HepG2 (cell line): Measurements from ENCODE around the gene CDHR3. TPM values are rescaled to one million over a fixed set of nuclear protein-coding genes. Genes with fewer than 3 reads are reported as not detected.

ENCODE experiments used
- ATAC-seq: fragments of 200-7000 bp; cut with Tn5 transposase; 3 replicates; pipeline ENCODE4 v1.9.1; 2020; ENCODE audit warnings: mild to moderate bottlenecking, moderate library complexity
- BruUV-seq: library from RNA; stranded (reverse); fragments of 400-500 nt; replicated peaks from 2 replicates; lab custom pipeline; 2021; lab: Mats Ljungman, UMichigan
- CTCF ChIA-PET: fragments of 300-600 bp; formaldehyde crosslinking; extraction: SDS; loops from one replicate; lab custom pipeline; 2021; ENCODE audit warnings: low total read pairs, inconsistent platforms, low intra/inter-chr PET ratio; lab: Yijun Ruan, JAX
- POLR2A ChIA-PET: fragments of 350-600 bp; sonication (Branson Sonifier 250); formaldehyde crosslinking; loops from one replicate; lab custom pipeline; 2020; ENCODE audit warnings: antibody characterized with exemption, inconsistent platforms; lab: Yijun Ruan, JAX
- DNase-seq: peaks from one replicate; pipeline ENCODE4 v3.0.0-alpha.2; 2015; ENCODE audit warnings: low spot score
- FAIRE-seq: peaks from 3 replicates; lab custom pipeline; 2011; peaks lifted over from hg19 to GRCh38; lab: Jason Lieb, UNC
- H2AFZ ChIP-seq: one replicate; pipeline ENCODE4 v1.6.1; 2011; ENCODE audit warnings: low read length, inconsistent platforms
- H3K27ac ChIP-seq: fragments of 300-600 bp; 3 replicates; pipeline ENCODE4 v1.8.0; 2011; ENCODE audit warnings: mixed run types, mild to moderate bottlenecking, mixed read lengths, low read length, inconsistent platforms; ENCODE audit not compliant: insufficient read depth; ENCODE audit errors: extremely low read length
- H3K27me3 ChIP-seq, 2 experiments: fragments of 200-600 bp in 1 of 2; 2 replicates in 1 of 2; 3 replicates in 1 of 2; pipeline versions ENCODE4 v1.6.0 to v1.8.0; 2011; ENCODE audit warnings: low read length in 2 of 2, mild to moderate bottlenecking in 2 of 2, moderate library complexity in 2 of 2, inconsistent platforms in 1 of 2; ENCODE audit not compliant: insufficient read depth in 2 of 2, control insufficient read depth in 1 of 2
- H3K36me3 ChIP-seq, 2 experiments: fragments of 200-600 bp in 1 of 2; replicated peaks in 1 of 2; 2 replicates in 1 of 2; 3 replicates in 1 of 2; pipeline versions ENCODE4 v1.5.1 to v1.8.0; 2011; ENCODE audit warnings: low read length in 2 of 2, inconsistent platforms in 1 of 2; ENCODE audit not compliant: insufficient read depth in 2 of 2, control insufficient read depth in 1 of 2
- H3K4me1 ChIP-seq: 2 replicates; pipeline ENCODE4 v1.5.1; 2012; ENCODE audit warnings: low read length, inconsistent platforms; ENCODE audit not compliant: insufficient read depth
- H3K4me2 ChIP-seq: 2 replicates; pipeline ENCODE4 v1.6.0; 2011; ENCODE audit warnings: low read depth, low read length, inconsistent platforms
- H3K4me3 ChIP-seq, 3 experiments: fragments of 200-600 bp in 1 of 3; sonication (generic), shearing (Covaris generic) in 1 of 3; replicated peaks in 1 of 3; 2 replicates each; pipeline ENCODE4 v1.5.1; 2011 to 2016; ENCODE audit warnings: low read length in 3 of 3, inconsistent platforms in 2 of 3, low read depth in 2 of 3, mild to moderate bottlenecking in 2 of 3, control low read depth in 1 of 3, mixed read lengths in 1 of 3; ENCODE audit not compliant: insufficient read depth in 1 of 3
- H3K79me2 ChIP-seq: one replicate; pipeline ENCODE4 v1.6.1; 2011; ENCODE audit warnings: low read length, inconsistent platforms; ENCODE audit not compliant: insufficient read depth
- H3K9ac ChIP-seq: 2 replicates; pipeline ENCODE4 v1.6.0; 2011; ENCODE audit warnings: mild to moderate bottlenecking, low read depth, low read length, inconsistent platforms; ENCODE audit not compliant: insufficient read depth
- H3K9me3 ChIP-seq: 2 replicates; pipeline ENCODE4 v1.5.1; 2012; ENCODE audit warnings: mild to moderate bottlenecking, low read length
- H4K20me1 ChIP-seq: 2 replicates; pipeline ENCODE4 v1.6.0; 2011; ENCODE audit warnings: inconsistent platforms, mild to moderate bottlenecking, low read length, moderate library complexity; ENCODE audit not compliant: insufficient read depth
- ETV6 ChIP-seq: sonication (generic); formaldehyde crosslinking; conservative IDR thresholded peaks from 2 replicates; pipeline ENCODE4 v1.4.0; 2020; ENCODE audit warnings: missing genetic modification reagents
- MATR3 ChIP-seq: sonication (generic); formaldehyde crosslinking; IDR thresholded peaks from 2 replicates; pipeline ENCODE4 v1.4.0; 2020; ENCODE audit warnings: missing genetic modification reagents
- NCOA2 ChIP-seq: sonication (generic); formaldehyde crosslinking; IDR thresholded peaks from 2 replicates; pipeline ENCODE4 v1.8.0; 2022; ENCODE audit warnings: inconsistent platforms
- NFE2L1 ChIP-seq: sonication (generic); formaldehyde crosslinking; IDR thresholded peaks from 2 replicates; pipeline ENCODE4 v1.4.0; 2020; ENCODE audit warnings: missing genetic modification reagents, mild to moderate bottlenecking, borderline replicate concordance
- NPAS2 ChIP-seq: sonication (generic); formaldehyde crosslinking; IDR thresholded peaks from 2 replicates; pipeline ENCODE4 v1.8.0; 2022; ENCODE audit warnings: mild to moderate bottlenecking, missing genetic modification reagents, borderline replicate concordance
- ZBTB21 ChIP-seq: sonication (generic); formaldehyde crosslinking; IDR thresholded peaks from 2 replicates; pipeline ENCODE4 v1.4.0; 2020; ENCODE audit warnings: missing genetic modification reagents
- ZMAT3 ChIP-seq: sonication (generic); formaldehyde crosslinking; conservative IDR thresholded peaks from 2 replicates; pipeline ENCODE4 v1.7.0; 2021; ENCODE audit warnings: missing genetic modification reagents
- ZNF12 ChIP-seq: sonication (generic); formaldehyde crosslinking; IDR thresholded peaks from 2 replicates; pipeline ENCODE4 v1.5.0; 2020; ENCODE audit warnings: missing genetic modification reagents
- WGBS: methylation state at CpG from one replicate; pipeline ENCODE4 v1.1.6; 2017; ENCODE audit warnings: low lambda C conversion rate; 5-methylcytosine and 5-hydroxymethylcytosine counted together
- in situ Hi-C: cut with HindIII; loops from 2 replicates; pipeline ENCODE4 v1.10.0; 2017; ENCODE audit warnings: low pct_unique_long_range_greater_than_20kb; ENCODE audit not compliant: extremely low pct_ligation_motif_present
- intact Hi-C: fragments of 100-400 bp; cut with micrococcal nuclease; formaldehyde crosslinking; loops from one replicate; pipeline ENCODE4 v1.10.0; 2022; ENCODE audit not compliant: unreplicated experiment
- polyA plus RNA-seq, 8 experiments: library from polyadenylated mRNA; depleted of rRNA in 3 of 8; stranded (reverse) in 7 of 8; unstranded in 1 of 8; fragments of >200 nt; fragmentation: Illumina TruSeq in 4 of 8; extraction: Trizol in 4 of 8; gene quantifications; 2 replicates each; pipeline versions ENCODE4 v1.2.1 to v1.2.3, GENCODE V29; 2011 to 2016; ENCODE audit warnings: low read depth in 4 of 8, missing spikeins in 1 of 8, mixed read lengths in 1 of 8; ENCODE audit not compliant: insufficient read depth in 1 of 8
- total RNA-seq, 5 experiments: library from RNA; depleted of rRNA; stranded (reverse); fragments of >200 nt; fragmentation: Illumina TruSeq; extraction: Trizol; gene quantifications; 2 replicates each; pipeline ENCODE4 v1.2.3, GENCODE V29; 2016; ENCODE audit warnings: low read depth in 1 of 5

The CDHR3 gene
- total and polyA plus RNA-seq, 2 of the 13 experiments (the other 11 are each of a cell fraction or from before 2014, with no cell fraction given), result 6.5 to 11.8 TPM

GRCh38 chr7:106015381-106016218 is 52.5 kb downstream of the CDHR3 start:
- BruUV-seq, result no TSS peak
- Histone ChIP-seq H3K4me1 (0 out of 2 replicates have a peak, but pooled peaks cover under 1% of the 10 kb centered on the region), H3K27ac (no peak overlapping the region), H3K9me3 (no peaks in the 10 kb centered on the region), H3K4me3 (no peak overlapping the region), H3K9ac (no peak overlapping the region), H2AFZ (no peak overlapping the region), H4K20me1 (no peaks in the 10 kb centered on the region), H3K27me3 (no peaks in the 10 kb centered on the region), H3K36me3 (no peaks in the 10 kb centered on the region), H3K79me2 (no peaks in the 10 kb centered on the region), H3K4me2 (no peak overlapping the region)
- WGBS, result 79% methylated on average over 11 of the region's 11 CpGs
- intact Hi-C loops (no loop called here), in situ Hi-C loops (loop anchor here (10.0 kb wide), 1 partner anchor 251 kb away; no protein-coding TSS in a partner anchor)
- no peak for FAIRE-seq
- TF ChIP-seq ZBTB21 (CRISPR knock-in tag), result no peak
- no peak for TF ChIP-seq ZNF12 (CRISPR knock-in tag)
- no peak for TF ChIP-seq MATR3 (CRISPR knock-in tag)
- no peak for TF ChIP-seq NFE2L1
- ChIA-PET CTCF (no interaction called here), POLR2A (no interaction called here)
- DNase-seq, result no peak
- no peak for ATAC-seq

GRCh38 chr7:106016331-106016730 is 53.3 kb downstream of the CDHR3 start:
- DNase-seq (no peak), ATAC-seq (no peak), FAIRE-seq (no peak)
- Histone ChIP-seq H4K20me1 (no peaks in the 10 kb centered on the region), H3K79me2 (no peaks in the 10 kb centered on the region), H3K4me1 (no peaks in the 10 kb centered on the region), H3K4me3 (no peak overlapping the region), H3K36me3 (no peaks in the 10 kb centered on the region), H3K4me2 (no peak overlapping the region), H3K27ac (no peak overlapping the region), H2AFZ (no peak overlapping the region), H3K27me3 (no peaks in the 10 kb centered on the region), H3K9me3 (no peaks in the 10 kb centered on the region), H3K9ac (no peak overlapping the region)
- no peak for TF ChIP-seq ZMAT3 (CRISPR knock-in tag)
- TF ChIP-seq ETV6 (CRISPR knock-in tag), result no peak
- no peak for TF ChIP-seq NPAS2 (CRISPR knock-in tag)
- TF ChIP-seq NCOA2, result no peak
- 69% methylated on average over 3 of the region's 3 CpGs for WGBS
- in situ Hi-C loops (loop anchor here (10.0 kb wide), 1 partner anchor 252 kb away; no protein-coding TSS in a partner anchor), intact Hi-C loops (no loop called here)
- no TSS peak for BruUV-seq
- CTCF ChIA-PET, result no interaction called here
- POLR2A ChIA-PET, result no interaction called here
